ENCODE results near the gene RHOT2. TPM values are rescaled to one million over a fixed set of nuclear protein-coding genes. Genes with fewer than 3 reads are reported as not detected.

The RHOT2 gene
- total RNA-seq, 1 donor, result 45.2 TPM

- Histone ChIP-seq H3K4me1 (ENCODE audit: insufficient read depth, low read length) (peaks cover 2% of the 10 kb centered on the region), H3K27me3 (ENCODE audit: insufficient read depth, low read length) (no peaks in the 10 kb centered on the region), H3K4me3 (ENCODE audit: low read length) (no peak overlapping the region), H3K9me3 (ENCODE audit: low read depth, low read length) (no peaks in the 10 kb centered on the region)
These were observed 38.1 kb upstream of the RHOT2 start for GRCh38 chr16:629833-630248.

- no peak overlapping the region for H3K4me3 ChIP-seq (ENCODE audit: low read length)
- no peaks in the 10 kb centered on the region for H3K27me3 ChIP-seq (ENCODE audit: insufficient read depth, low read length)
- peaks cover 7% of the 10 kb centered on the region for H3K4me1 ChIP-seq (ENCODE audit: insufficient read depth, low read length)
- no peaks in the 10 kb centered on the region for H3K9me3 ChIP-seq (ENCODE audit: low read depth, low read length)
These were observed 37.6 kb upstream of the RHOT2 start for GRCh38 chr16:630249-630814.

- H3K27me3 ChIP-seq (ENCODE audit: insufficient read depth, low read length), result no peaks in the 10 kb centered on the region
- no peaks in the 10 kb centered on the region for H3K9me3 ChIP-seq (ENCODE audit: low read depth, low read length)
- no peak within 1 kb of the TSS for H3K4me3 ChIP-seq (ENCODE audit: low read length)
- H3K4me1 ChIP-seq (ENCODE audit: insufficient read depth, low read length), result peaks cover 13% of the 10 kb centered on the region
These were observed 37.0 kb upstream of the RHOT2 start, which contains the start of gene WFIKKN1 for GRCh38 chr16:630815-631405. Gene WFIKKN1, plus strand, starts transcription at chr16:630985. Its CDS starts 269 bp downstream, at chr16:631254.

GRCh38 chr16:631808-632358, 36.0 kb upstream of the RHOT2 start:
- H3K4me3 ChIP-seq (ENCODE audit: low read length), result no peak overlapping the region
- no peaks in the 10 kb centered on the region for H3K27me3 ChIP-seq (ENCODE audit: insufficient read depth, low read length)
- peaks cover 14% of the 10 kb centered on the region for H3K4me1 ChIP-seq (ENCODE audit: insufficient read depth, low read length)
- no peaks in the 10 kb centered on the region for H3K9me3 ChIP-seq (ENCODE audit: low read depth, low read length)

GRCh38 chr16:632486-633335, 35.2 kb upstream of the RHOT2 start:
- no peaks in the 10 kb centered on the region for H3K27me3 ChIP-seq (ENCODE audit: insufficient read depth, low read length)
- H3K4me1 ChIP-seq (ENCODE audit: insufficient read depth, low read length), result peaks cover 19% of the 10 kb centered on the region
- H3K9me3 ChIP-seq (ENCODE audit: low read depth, low read length), result no peaks in the 10 kb centered on the region
- no peak overlapping the region for H3K4me3 ChIP-seq (ENCODE audit: low read length)

- Histone ChIP-seq H3K9me3 (ENCODE audit: low read depth, low read length) (no peaks in the 10 kb centered on the region), H3K27me3 (ENCODE audit: insufficient read depth, low read length) (no peaks in the 10 kb centered on the region), H3K4me3 (ENCODE audit: low read length) (no peak overlapping the region), H3K4me1 (ENCODE audit: insufficient read depth, low read length) (peaks cover 23% of the 10 kb centered on the region)
These were observed 34.4 kb upstream of the RHOT2 start for GRCh38 chr16:633336-634050.

GRCh38 chr16:634051-634670, 33.8 kb upstream of the RHOT2 start:
- Histone ChIP-seq H3K9me3 (ENCODE audit: low read depth, low read length) (no peaks in the 10 kb centered on the region), H3K4me1 (ENCODE audit: insufficient read depth, low read length) (peaks cover 23% of the 10 kb centered on the region), H3K27me3 (ENCODE audit: insufficient read depth, low read length) (no peaks in the 10 kb centered on the region), H3K4me3 (ENCODE audit: low read length) (no peak overlapping the region)

GRCh38 chr16:634996-635395, 32.9 kb upstream of the RHOT2 start:
- Histone ChIP-seq H3K4me3 (ENCODE audit: low read length) (no peak overlapping the region), H3K27me3 (ENCODE audit: insufficient read depth, low read length) (no peaks in the 10 kb centered on the region), H3K9me3 (ENCODE audit: low read depth, low read length) (no peaks in the 10 kb centered on the region), H3K4me1 (ENCODE audit: insufficient read depth, low read length) (peaks cover 23% of the 10 kb centered on the region)

GRCh38 chr16:635573-636205, 32.2 kb upstream of the RHOT2 start:
- peaks cover 23% of the 10 kb centered on the region for H3K4me1 ChIP-seq (ENCODE audit: insufficient read depth, low read length)
- peak overlapping the region; percentile 80 for H3K4me3 ChIP-seq (ENCODE audit: low read length)
- H3K9me3 ChIP-seq (ENCODE audit: low read depth, low read length), result no peaks in the 10 kb centered on the region
- H3K27me3 ChIP-seq (ENCODE audit: insufficient read depth, low read length), result no peaks in the 10 kb centered on the region

GRCh38 chr16:636206-637080, 31.5 kb upstream of the RHOT2 start, which contains the start of gene METTL26:
Gene METTL26, minus strand, starts transcription at chr16:636305. Its CDS starts 15 bp downstream, at chr16:636290.
- Histone ChIP-seq H3K27me3 (ENCODE audit: insufficient read depth, low read length) (no peaks in the 10 kb centered on the region), H3K4me3 (ENCODE audit: low read length) (peak within 1 kb of the TSS; percentile 80)

GRCh38 chr16:637081-638018, 30.6 kb upstream of the RHOT2 start:
- no peaks in the 10 kb centered on the region for H3K27me3 ChIP-seq (ENCODE audit: insufficient read depth, low read length)
- no peaks in the 10 kb centered on the region for H3K9me3 ChIP-seq (ENCODE audit: low read depth, low read length)
- H3K4me1 ChIP-seq (ENCODE audit: insufficient read depth, low read length), result peaks cover 33% of the 10 kb centered on the region
- peak overlapping the region; percentile 80 for H3K4me3 ChIP-seq (ENCODE audit: low read length)

More at GRCh38 chr16:636206-637080, 31.5 kb upstream of the RHOT2 start, which contains the start of gene METTL26:
- Histone ChIP-seq H3K9me3 (ENCODE audit: low read depth, low read length) (no peaks in the 10 kb centered on the region), H3K4me1 (ENCODE audit: insufficient read depth, low read length) (peaks cover 29% of the 10 kb centered on the region)

- Histone ChIP-seq H3K9me3 (ENCODE audit: low read depth, low read length) (no peaks in the 10 kb centered on the region), H3K27me3 (ENCODE audit: insufficient read depth, low read length) (no peaks in the 10 kb centered on the region), H3K4me3 (ENCODE audit: low read length) (no peak overlapping the region), H3K4me1 (ENCODE audit: insufficient read depth, low read length) (peaks cover 40% of the 10 kb centered on the region)
These were observed 29.8 kb upstream of the RHOT2 start for GRCh38 chr16:638034-638543.

Measured in mononuclear cell (primary cell).